Hepatocyte (in vitro differentiated cells): ENCODE measurements around the gene NDST4. TPM values are rescaled to one million over a fixed set of nuclear protein-coding genes. Genes with fewer than 3 reads are reported as not detected.
A peak's percentile ranks its signal among the peaks of the same experiment; 100 is the strongest.

Source experiments
- DNase-seq: peaks from one replicate; pipeline ENCODE4 v3.0.0-alpha.2; 2016; ENCODE audit warnings: low spot score
- H2AFZ ChIP-seq: fragments of 200-600 bp; sonication (generic); 2 replicates; pipeline ENCODE4 v1.6.0; 2016; ENCODE audit warnings: antibody characterized with exemption, mild to moderate bottlenecking
- H3K27ac ChIP-seq: fragments of 200-600 bp; sonication (generic); 2 replicates; pipeline ENCODE4 v1.5.1; 2016; ENCODE audit warnings: mild to moderate bottlenecking
- H3K27me3 ChIP-seq: fragments of 200-600 bp; sonication (generic); 2 replicates; pipeline ENCODE4 v1.6.1; 2016
- H3K36me3 ChIP-seq: fragments of 200-600 bp; sonication (generic); replicated peaks from 2 replicates; pipeline ENCODE4 v1.5.1; 2016; ENCODE audit warnings: low read depth; ENCODE audit not compliant: insufficient read depth
- H3K4me1 ChIP-seq: fragments of 200-600 bp; sonication (generic); 2 replicates; pipeline ENCODE4 v1.5.1; 2016; ENCODE audit warnings: mild to moderate bottlenecking, moderate library complexity; ENCODE audit not compliant: insufficient read depth
- H3K4me2 ChIP-seq: fragments of 200-600 bp; sonication (generic); 2 replicates; pipeline ENCODE4 v1.6.0; 2016
- H3K4me3 ChIP-seq: fragments of 200-600 bp; sonication (generic); 2 replicates; pipeline ENCODE4 v1.5.1; 2016; ENCODE audit warnings: mild to moderate bottlenecking
- H3K79me2 ChIP-seq: fragments of 200-600 bp; sonication (generic); 2 replicates; pipeline ENCODE4 v1.6.0; 2017; ENCODE audit warnings: mild to moderate bottlenecking
- H3K9me2 ChIP-seq: fragments of 200-600 bp; sonication (generic); replicated peaks from 2 replicates; pipeline ENCODE4 v1.6.0; 2017; ENCODE audit warnings: mild to moderate bottlenecking; ENCODE audit not compliant: insufficient read depth
- H3K9me3 ChIP-seq: fragments of 200-600 bp; sonication (generic); 2 replicates; pipeline ENCODE4 v1.5.1; 2016; ENCODE audit warnings: low read depth, mild to moderate bottlenecking
- H4K20me1 ChIP-seq: fragments of 200-600 bp; sonication (generic); 2 replicates; pipeline ENCODE4 v1.6.0; 2016; ENCODE audit warnings: mild to moderate bottlenecking; ENCODE audit not compliant: insufficient read depth, poor library complexity, severe bottlenecking
- EZH2 ChIP-seq: fragments of 200-600 bp; sonication (generic); IDR thresholded peaks from 2 replicates; pipeline ENCODE4 v1.6.1; 2016; ENCODE audit warnings: antibody characterized with exemption, mild to moderate bottlenecking, borderline replicate concordance
- EZH2phosphoT487 ChIP-seq: fragments of 200-600 bp; sonication (generic); IDR thresholded peaks from one replicate; pipeline ENCODE4 v1.6.1; 2018; ENCODE audit warnings: antibody characterized with exemption, mild to moderate bottlenecking, low read depth, moderate library complexity; ENCODE audit not compliant: unreplicated experiment, severe bottlenecking
- WGBS: methylation state at CpG from one replicate; pipeline ENCODE4 v1.1.6; 2016; ENCODE audit warnings: low lambda C conversion rate; ENCODE audit errors: missing lambda C conversion rate; 5-methylcytosine and 5-hydroxymethylcytosine counted together
- polyA plus RNA-seq: library from polyadenylated mRNA; unstranded; fragments of >200 nt; fragmentation: Nextera tagmentation; extraction: Ambion mirVana; gene quantifications from 2 replicates; pipeline ENCODE4 v1.2.1, GENCODE V29; 2016
- small RNA-seq: library from RNA; depleted of rRNA; stranded (forward); fragments of <200 nt; gene quantifications from one replicate; pipeline ENCODE3, GENCODE V24; 2014
- total RNA-seq: library from RNA; depleted of rRNA; stranded (reverse); fragments of >200 nt; gene quantifications from 2 replicates; pipeline ENCODE4 v1.2.3, GENCODE V29; 2014
- TF ChIP-seq, protein P1 (sequence below): fragments of 200-600 bp; sonication (generic); IDR thresholded peaks from 2 replicates; pipeline ENCODE4 v1.5.1; 2016; ENCODE audit warnings: antibody characterized with exemption, mild to moderate bottlenecking; ENCODE audit not compliant: poor library complexity

NDST4 gene
- total and polyA plus RNA-seq, 2 experiments from 2014 or later: 0.37 TPM; not detected in 1

DNA sequence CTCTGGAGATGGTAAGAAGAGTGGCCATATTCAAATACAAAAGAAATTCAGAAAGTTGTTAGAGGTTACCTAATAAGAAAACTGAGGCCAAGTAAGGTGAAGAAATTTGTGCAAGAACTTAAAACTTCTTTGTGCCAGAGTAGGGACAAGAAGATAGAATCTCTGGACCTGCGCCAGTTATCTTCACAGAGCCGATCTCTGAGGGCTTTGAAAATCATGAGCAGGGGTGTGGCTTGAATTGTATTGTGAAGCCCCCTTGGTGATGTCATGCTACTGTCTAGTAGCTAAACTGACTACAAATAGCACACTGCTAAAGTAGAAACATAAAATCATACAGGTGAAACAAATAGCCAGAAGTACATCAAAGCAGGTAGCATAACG is 330.2 kb downstream of the NDST4 start:
- H3K4me2 ChIP-seq: no peak overlapping the region
- H3K9me2 ChIP-seq: no peaks in the 10 kb centered on the region
- no peaks in the 10 kb centered on the region for H3K36me3 ChIP-seq
- no peak for DNase-seq
- no peaks in the 10 kb centered on the region for H4K20me1 ChIP-seq
- H3K27ac ChIP-seq: no peak overlapping the region
- no peaks in the 10 kb centered on the region for H3K9me3 ChIP-seq
- no peak overlapping the region for H2AFZ ChIP-seq
- no peaks in the 10 kb centered on the region for H3K4me1 ChIP-seq
- TF ChIP-seq, protein P1, sequence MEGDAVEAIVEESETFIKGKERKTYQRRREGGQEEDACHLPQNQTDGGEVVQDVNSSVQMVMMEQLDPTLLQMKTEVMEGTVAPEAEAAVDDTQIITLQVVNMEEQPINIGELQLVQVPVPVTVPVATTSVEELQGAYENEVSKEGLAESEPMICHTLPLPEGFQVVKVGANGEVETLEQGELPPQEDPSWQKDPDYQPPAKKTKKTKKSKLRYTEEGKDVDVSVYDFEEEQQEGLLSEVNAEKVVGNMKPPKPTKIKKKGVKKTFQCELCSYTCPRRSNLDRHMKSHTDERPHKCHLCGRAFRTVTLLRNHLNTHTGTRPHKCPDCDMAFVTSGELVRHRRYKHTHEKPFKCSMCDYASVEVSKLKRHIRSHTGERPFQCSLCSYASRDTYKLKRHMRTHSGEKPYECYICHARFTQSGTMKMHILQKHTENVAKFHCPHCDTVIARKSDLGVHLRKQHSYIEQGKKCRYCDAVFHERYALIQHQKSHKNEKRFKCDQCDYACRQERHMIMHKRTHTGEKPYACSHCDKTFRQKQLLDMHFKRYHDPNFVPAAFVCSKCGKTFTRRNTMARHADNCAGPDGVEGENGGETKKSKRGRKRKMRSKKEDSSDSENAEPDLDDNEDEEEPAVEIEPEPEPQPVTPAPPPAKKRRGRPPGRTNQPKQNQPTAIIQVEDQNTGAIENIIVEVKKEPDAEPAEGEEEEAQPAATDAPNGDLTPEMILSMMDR: no peak
- no peak for TF ChIP-seq EZH2phosphoT487
- TF ChIP-seq EZH2: no peak
- no peaks in the 10 kb centered on the region for H3K79me2 ChIP-seq
- no peaks in the 10 kb centered on the region for H3K27me3 ChIP-seq
- H3K4me3 ChIP-seq: no peak overlapping the region
- 73% methylated on average over 3 of the region's 3 CpGs for WGBS

DNA sequence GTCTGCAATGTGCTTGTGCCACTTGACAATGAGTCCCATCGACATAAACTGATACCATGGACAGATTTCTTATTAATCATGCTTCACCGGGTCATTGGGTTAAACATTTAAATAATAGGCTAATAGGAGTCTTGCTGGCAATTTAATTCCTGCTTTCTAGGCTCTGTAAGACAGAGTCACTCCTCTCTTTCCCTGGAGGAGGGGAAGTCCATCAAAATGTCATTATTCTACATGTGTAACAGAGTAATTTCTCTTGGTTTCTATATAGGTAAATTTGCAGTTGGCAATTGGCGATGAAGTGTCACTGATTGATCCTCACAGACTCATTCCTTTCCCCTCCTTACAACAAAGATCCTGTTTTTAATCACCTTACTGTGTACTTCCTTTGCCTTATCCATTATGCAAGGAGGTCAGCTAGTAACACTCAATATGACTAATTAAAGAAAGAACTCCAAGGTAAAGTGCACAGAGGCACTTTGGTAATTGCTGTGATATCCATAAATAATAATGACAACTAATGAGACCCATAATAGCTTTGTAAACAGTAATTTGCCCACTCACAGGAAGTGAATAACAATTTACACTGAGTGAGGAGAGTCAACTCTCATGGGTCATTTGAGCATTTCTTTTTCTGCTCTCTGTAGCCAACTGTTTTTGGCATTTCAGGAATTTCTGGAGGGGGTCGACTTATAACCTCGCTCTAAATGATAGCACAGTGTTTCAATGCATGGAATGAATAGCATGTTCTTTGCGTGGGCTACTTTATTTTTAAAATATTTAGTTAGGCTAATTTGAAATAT is 330.8 kb downstream of the NDST4 start:
- H3K4me1 ChIP-seq: no peaks in the 10 kb centered on the region
- H2AFZ ChIP-seq: no peak overlapping the region
- WGBS: 64% methylated on average over 6 of the region's 6 CpGs
- H3K36me3 ChIP-seq: no peaks in the 10 kb centered on the region
- no peaks in the 10 kb centered on the region for H3K9me2 ChIP-seq
- no peaks in the 10 kb centered on the region for H3K79me2 ChIP-seq
- H3K4me2 ChIP-seq: no peak overlapping the region
- no peak overlapping the region for H3K4me3 ChIP-seq
- H3K27ac ChIP-seq: no peak overlapping the region
- DNase-seq: no peak
- no peak for TF ChIP-seq EZH2phosphoT487
- TF ChIP-seq EZH2: no peak
- TF ChIP-seq, protein P1: no peak
- H3K9me3 ChIP-seq: no peaks in the 10 kb centered on the region
- no peaks in the 10 kb centered on the region for H3K27me3 ChIP-seq
- no peaks in the 10 kb centered on the region for H4K20me1 ChIP-seq

DNA sequence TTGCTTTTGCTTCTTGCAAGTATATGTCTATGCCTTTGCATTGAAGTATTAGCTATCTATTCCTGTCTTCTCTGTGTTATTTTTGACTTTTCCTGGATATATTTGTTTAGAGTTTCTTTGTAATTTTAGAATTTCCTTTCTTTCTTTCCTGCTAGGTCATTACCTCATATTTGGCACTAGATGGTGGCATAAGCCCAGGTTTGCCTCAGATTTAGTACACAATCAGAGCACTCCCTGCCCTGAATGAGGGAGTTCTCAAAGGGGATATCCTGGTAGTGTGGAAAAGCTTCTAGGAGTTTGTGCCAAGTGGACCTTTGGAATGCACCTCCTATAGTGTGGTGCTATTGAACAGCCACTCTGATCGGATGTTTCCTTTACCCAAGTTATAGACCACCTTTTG is 333.2 kb downstream of the NDST4 start:
- Histone ChIP-seq H3K4me2 (no peak overlapping the region), H3K36me3 (no peaks in the 10 kb centered on the region), H3K79me2 (no peaks in the 10 kb centered on the region), H3K4me3 (no peak overlapping the region), H4K20me1 (no peaks in the 10 kb centered on the region), H3K27me3 (no peaks in the 10 kb centered on the region), H3K9me2 (no peaks in the 10 kb centered on the region), H3K4me1 (no peaks in the 10 kb centered on the region), H2AFZ (no peak overlapping the region), H3K27ac (no peak overlapping the region), H3K9me3 (no peaks in the 10 kb centered on the region)
- DNase-seq: peak; percentile 51
- WGBS: 86% methylated on average over 1 of the region's 1 CpG
- TF ChIP-seq, protein P1: peak; percentile 60
- no peak for TF ChIP-seq EZH2phosphoT487

Small RNAs within 50 kb of the gene (small RNA-seq; reads per million reads assigned to genes)
- gene RN7SL808P: not detected
